Measurements from ENCODE around the gene TSFM.

DNA sequence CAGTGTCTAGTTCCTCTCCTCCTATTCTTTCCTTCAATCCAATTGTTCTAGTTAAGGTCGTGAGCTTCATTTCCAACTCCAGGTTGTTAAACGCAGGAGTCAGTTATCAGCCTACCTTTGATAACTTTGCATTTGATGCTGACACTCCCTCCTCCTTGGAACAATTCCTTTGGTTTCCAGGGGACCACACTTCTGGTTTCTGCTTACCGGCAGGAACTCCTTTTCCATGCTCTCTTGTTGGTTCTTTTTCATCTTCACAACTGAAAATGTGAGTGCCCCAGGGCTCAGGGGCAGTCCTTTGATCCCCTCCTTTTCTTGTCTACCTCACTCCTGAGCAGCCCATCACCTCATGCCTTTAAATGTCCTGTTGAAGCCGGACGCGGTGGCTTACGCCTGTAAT, 5.2 kb upstream of the TSFM start:
- TF ChIP-seq, protein P1, sequence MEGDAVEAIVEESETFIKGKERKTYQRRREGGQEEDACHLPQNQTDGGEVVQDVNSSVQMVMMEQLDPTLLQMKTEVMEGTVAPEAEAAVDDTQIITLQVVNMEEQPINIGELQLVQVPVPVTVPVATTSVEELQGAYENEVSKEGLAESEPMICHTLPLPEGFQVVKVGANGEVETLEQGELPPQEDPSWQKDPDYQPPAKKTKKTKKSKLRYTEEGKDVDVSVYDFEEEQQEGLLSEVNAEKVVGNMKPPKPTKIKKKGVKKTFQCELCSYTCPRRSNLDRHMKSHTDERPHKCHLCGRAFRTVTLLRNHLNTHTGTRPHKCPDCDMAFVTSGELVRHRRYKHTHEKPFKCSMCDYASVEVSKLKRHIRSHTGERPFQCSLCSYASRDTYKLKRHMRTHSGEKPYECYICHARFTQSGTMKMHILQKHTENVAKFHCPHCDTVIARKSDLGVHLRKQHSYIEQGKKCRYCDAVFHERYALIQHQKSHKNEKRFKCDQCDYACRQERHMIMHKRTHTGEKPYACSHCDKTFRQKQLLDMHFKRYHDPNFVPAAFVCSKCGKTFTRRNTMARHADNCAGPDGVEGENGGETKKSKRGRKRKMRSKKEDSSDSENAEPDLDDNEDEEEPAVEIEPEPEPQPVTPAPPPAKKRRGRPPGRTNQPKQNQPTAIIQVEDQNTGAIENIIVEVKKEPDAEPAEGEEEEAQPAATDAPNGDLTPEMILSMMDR (IDR thresholded peaks at IDR 0.05; ENCODE audit: insufficient read depth, low read length, poor library complexity, severe bottlenecking), result no peak
- no peak for TF ChIP-seq EZH2phosphoT487 (conservative IDR thresholded peaks at IDR 0.05; ENCODE audit: low read length)
